Natural killer cell (primary cell): ENCODE data around the gene MTFMT. TPM values are rescaled to one million over a fixed set of nuclear protein-coding genes. Genes with fewer than 3 reads are reported as not detected.

ENCODE experiments used
- ATAC-seq, 3 donors: fragments of 150-1000 bp in 2 of 3; fragments of 200-7000 bp in 1 of 3; cut with Tn5 transposase; 1 replicate in 1 of 3; 2 replicates in 2 of 3; pipeline ENCODE4 v1.10.0; 2021; ENCODE audit warnings: mild to moderate bottlenecking in 2 of 3, moderate library complexity in 2 of 3
- DNase-seq, 2 donors: peaks; one replicate each; pipeline versions ENCODE4 v3.0.0 to v3.0.0-alpha.2; 2013 to 2021; ENCODE audit warnings: mixed read lengths in 1 of 2
- H3K27ac ChIP-seq: one replicate; pipeline ENCODE4 v1.5.1; 2013; ENCODE audit warnings: mild to moderate bottlenecking, low read length
- H3K27me3 ChIP-seq: one replicate; pipeline ENCODE4 v1.6.1; 2013; ENCODE audit warnings: low read length; ENCODE audit not compliant: control insufficient read depth, insufficient read depth
- H3K36me3 ChIP-seq: one replicate; pipeline ENCODE4 v1.6.1; 2013; ENCODE audit warnings: low read length; ENCODE audit not compliant: control insufficient read depth, insufficient read depth
- H3K4me1 ChIP-seq: one replicate; pipeline ENCODE4 v1.6.1; 2013; ENCODE audit warnings: low read length; ENCODE audit not compliant: control insufficient read depth, insufficient read depth
- H3K4me3 ChIP-seq: one replicate; pipeline ENCODE4 v1.5.1; 2013; ENCODE audit warnings: low read length
- H3K9me3 ChIP-seq: one replicate; pipeline ENCODE4 v1.6.1; 2013; ENCODE audit warnings: low read length; ENCODE audit not compliant: control insufficient read depth, insufficient read depth
- H3K27ac Mint-ChIP-seq, 2 donors: one replicate each; pipeline ENCODE4 v1.8.0; 2022; ENCODE audit warnings: mild to moderate bottlenecking in 2 of 2, mixed read lengths in 2 of 2, moderate library complexity in 1 of 2
- H3K27me3 Mint-ChIP-seq, 2 donors: one replicate each; pipeline ENCODE4 v1.8.0; 2022; ENCODE audit warnings: low read depth in 2 of 2, mixed read lengths in 2 of 2
- H3K36me3 Mint-ChIP-seq: one replicate; pipeline ENCODE4 v1.8.0; 2022; ENCODE audit warnings: mixed read lengths
- H3K4me1 Mint-ChIP-seq, 2 donors: one replicate each; pipeline ENCODE4 v1.8.0; 2022; ENCODE audit warnings: mixed read lengths in 2 of 2
- H3K4me3 Mint-ChIP-seq: one replicate; pipeline ENCODE4 v1.8.0; 2022; ENCODE audit warnings: mild to moderate bottlenecking, moderate library complexity, mixed read lengths
- H3K9me3 Mint-ChIP-seq, 2 donors: one replicate each; pipeline ENCODE4 v1.8.0; 2022; ENCODE audit warnings: mixed read lengths in 2 of 2
- WGBS: methylation state at CpG from one replicate; pipeline ENCODE4 v1.1.7; 2013; ENCODE audit warnings: missing lambda C conversion rate; ENCODE audit not compliant: insufficient coverage; 5-methylcytosine and 5-hydroxymethylcytosine counted together
- intact Hi-C: fragments of 100-400 bp; cut with micrococcal nuclease; formaldehyde crosslinking; loops from one replicate; pipeline ENCODE4 v1.14.2; 2022
- total RNA-seq, 4 donors: library from RNA; stranded (reverse); fragments of 120-200 nt in 1 of 4; gene quantifications; one replicate each; pipeline versions ENCODE4 v1.2.3 to v1.2.4, GENCODE V29; 2013 to 2022
- TF ChIP-seq, protein P1 (sequence below): fragments of 200-600 bp; IDR thresholded peaks from one replicate; pipeline ENCODE4 v1.8.0; 2022; ENCODE audit warnings: antibody characterized with exemption

MTFMT gene
- total RNA-seq, 3 donors from 2014 or later (not counting 1 experiment from before 2014, with no cell fraction given): 9.3 to 13.6 (median 12.2) TPM

DNA sequence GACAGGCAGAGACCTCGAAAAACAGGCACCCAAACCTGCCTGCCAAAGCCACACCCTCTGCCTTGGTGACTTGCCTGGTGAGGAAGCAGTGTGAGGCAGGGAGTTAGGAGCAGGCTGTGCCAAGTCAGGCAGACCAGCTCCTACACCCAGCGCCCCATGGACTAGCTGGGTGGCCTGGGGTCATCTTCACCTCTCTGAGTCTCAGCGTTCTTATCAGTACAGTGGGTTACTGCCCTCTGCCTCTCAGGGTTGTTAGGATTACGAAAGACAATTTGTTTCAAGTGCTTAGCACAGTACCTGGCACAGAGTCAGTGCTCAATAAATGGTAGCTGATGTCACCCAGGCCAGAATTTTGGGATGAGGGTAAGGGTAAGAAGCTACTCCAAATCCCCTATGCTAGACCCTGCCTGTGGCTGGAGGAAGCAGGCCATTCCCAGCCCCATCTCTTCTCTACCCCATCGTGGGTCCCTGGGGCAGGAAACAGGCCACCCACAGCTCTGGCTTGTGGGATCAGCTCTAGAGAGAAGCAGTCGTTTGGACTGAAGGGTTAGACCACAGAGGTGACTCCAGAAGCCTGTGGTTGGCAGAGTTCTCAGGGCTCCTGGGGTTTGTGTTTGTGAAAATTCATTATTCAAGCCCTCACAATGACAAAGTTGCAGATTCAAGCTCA lies 25.9 kb upstream of the MTFMT start:
- no peak overlapping the region for H3K4me3 Mint-ChIP-seq
- WGBS: 51% methylated on average over 5 of the region's 6 CpGs
- intact Hi-C loops: no loop called here

DNA sequence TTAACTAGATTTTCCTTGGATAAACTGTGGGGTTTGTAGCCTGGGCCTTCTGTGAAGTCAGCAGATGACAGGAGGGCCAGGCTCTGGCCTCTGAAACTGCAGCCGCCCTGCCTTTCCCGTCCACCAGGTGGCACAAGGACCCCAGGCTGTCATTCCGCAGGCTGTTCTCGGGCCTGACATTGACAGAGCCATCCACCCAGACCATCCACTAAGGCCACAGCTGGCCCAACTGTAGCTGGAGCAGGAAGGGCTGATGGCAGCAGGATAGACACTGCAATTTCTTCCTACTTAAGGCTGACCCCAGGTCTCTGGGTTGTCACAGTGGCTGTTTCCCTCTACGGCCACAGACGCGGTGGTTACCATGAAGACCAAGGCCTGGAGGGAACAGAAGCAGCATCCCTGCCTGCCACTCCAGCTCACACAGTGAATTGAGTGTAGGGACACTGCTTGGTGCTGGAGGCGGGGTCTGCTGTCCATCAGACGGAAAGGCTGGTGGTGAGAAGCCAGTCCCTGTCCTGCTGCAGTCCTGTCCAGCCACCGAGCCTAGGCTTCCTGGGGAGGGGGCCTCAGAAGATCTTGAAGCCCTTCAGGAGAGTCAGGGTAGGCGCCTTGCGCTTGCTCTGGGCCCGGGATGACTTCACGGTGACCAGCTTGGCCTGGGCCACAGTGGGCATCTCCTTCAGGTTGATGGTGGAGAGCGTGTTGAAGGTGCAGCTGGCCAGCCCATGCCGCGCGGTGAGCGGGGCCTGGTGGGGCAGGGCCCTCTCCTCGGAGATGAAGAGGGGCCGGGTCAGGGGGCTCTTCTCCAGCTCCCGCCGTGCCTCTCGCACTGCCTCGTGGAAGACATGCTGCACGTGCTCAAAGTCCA lies 25.1 kb upstream of the MTFMT start:
- TF ChIP-seq, protein P1, sequence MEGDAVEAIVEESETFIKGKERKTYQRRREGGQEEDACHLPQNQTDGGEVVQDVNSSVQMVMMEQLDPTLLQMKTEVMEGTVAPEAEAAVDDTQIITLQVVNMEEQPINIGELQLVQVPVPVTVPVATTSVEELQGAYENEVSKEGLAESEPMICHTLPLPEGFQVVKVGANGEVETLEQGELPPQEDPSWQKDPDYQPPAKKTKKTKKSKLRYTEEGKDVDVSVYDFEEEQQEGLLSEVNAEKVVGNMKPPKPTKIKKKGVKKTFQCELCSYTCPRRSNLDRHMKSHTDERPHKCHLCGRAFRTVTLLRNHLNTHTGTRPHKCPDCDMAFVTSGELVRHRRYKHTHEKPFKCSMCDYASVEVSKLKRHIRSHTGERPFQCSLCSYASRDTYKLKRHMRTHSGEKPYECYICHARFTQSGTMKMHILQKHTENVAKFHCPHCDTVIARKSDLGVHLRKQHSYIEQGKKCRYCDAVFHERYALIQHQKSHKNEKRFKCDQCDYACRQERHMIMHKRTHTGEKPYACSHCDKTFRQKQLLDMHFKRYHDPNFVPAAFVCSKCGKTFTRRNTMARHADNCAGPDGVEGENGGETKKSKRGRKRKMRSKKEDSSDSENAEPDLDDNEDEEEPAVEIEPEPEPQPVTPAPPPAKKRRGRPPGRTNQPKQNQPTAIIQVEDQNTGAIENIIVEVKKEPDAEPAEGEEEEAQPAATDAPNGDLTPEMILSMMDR: peak; percentile 63
- Histone ChIP-seq H3K36me3 (no peaks in the 10 kb centered on the region), H3K4me1 (peaks cover 5% of the 10 kb centered on the region), H3K27me3 (no peaks in the 10 kb centered on the region), H3K9me3 (no peaks in the 10 kb centered on the region), H3K27ac (no peak overlapping the region), H3K4me3 (no peak overlapping the region)
- Mint-ChIP-seq H3K36me3 (no peaks in the 10 kb centered on the region), H3K27me3 (no peaks in the 10 kb centered on the region), H3K4me3 (no peak overlapping the region), H3K4me1 (peaks cover 6 to 8% of the 10 kb centered on the region in 2 donors), H3K27ac (no peak overlapping the region), H3K9me3 (no peaks in the 10 kb centered on the region)
- peak; percentile 39 to 64 (median 50) for ATAC-seq
- DNase-seq: peak; percentile 44 to 71
- intact Hi-C loops: loop anchor here (1.0 kb wide), 2 partner anchors 243 to 331 kb away; no protein-coding TSS in a partner anchor
- 80% methylated on average over 26 of the region's 26 CpGs for WGBS

More for the DNA sequence above, 25.9 kb upstream of the MTFMT start:
- H3K36me3 Mint-ChIP-seq: no peaks in the 10 kb centered on the region
- H3K9me3 ChIP-seq: no peaks in the 10 kb centered on the region
- H3K4me1 ChIP-seq: no peaks in the 10 kb centered on the region
- H3K4me1 Mint-ChIP-seq: peaks cover 0 to 1% of the 10 kb centered on the region in 2 donors
- H3K27me3 Mint-ChIP-seq: no peaks in the 10 kb centered on the region
- H3K27ac Mint-ChIP-seq: no peak overlapping the region
- H3K9me3 Mint-ChIP-seq: no peaks in the 10 kb centered on the region
- no peak overlapping the region for H3K4me3 ChIP-seq
- H3K27ac ChIP-seq: no peak overlapping the region
- TF ChIP-seq, protein P1: no peak
- ATAC-seq (no peak), DNase-seq (no peak)
- no peaks in the 10 kb centered on the region for H3K36me3 ChIP-seq
- H3K27me3 ChIP-seq: no peaks in the 10 kb centered on the region

DNA sequence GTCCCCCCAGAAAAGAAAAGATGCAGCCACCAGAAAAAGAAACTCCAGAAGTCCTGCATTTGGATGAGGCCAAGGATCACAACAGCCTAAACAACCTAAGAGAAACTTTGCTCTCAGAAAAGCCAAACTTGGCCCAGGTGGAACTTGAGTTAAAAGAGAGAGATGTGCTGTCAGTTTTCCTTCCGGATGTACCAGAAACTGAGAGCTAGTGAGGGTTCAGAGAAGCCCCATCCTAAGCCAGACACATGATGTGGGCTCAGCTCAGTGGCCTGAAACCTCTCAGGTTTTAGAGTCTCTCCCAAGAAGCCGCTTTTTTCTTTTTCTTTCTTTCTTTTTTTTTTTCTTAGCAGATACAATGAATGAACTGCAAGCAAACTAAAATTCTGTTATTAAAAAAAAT lies 23.5 kb upstream of the MTFMT start:
- no peak overlapping the region for H3K4me3 Mint-ChIP-seq
- intact Hi-C loops: no loop called here
- H3K4me1 Mint-ChIP-seq: peaks cover 12 to 14% of the 10 kb centered on the region in 2 donors
- no peak overlapping the region for H3K4me3 ChIP-seq
- ATAC-seq: no peak
- no peaks in the 10 kb centered on the region for H3K36me3 Mint-ChIP-seq
- 100% methylated on average over 1 of the region's 2 CpGs for WGBS
- H3K27me3 Mint-ChIP-seq: no peaks in the 10 kb centered on the region
- no peaks in the 10 kb centered on the region for H3K27me3 ChIP-seq
- H3K27ac Mint-ChIP-seq: no peak overlapping the region
- H3K4me1 ChIP-seq: peaks cover 10% of the 10 kb centered on the region
- H3K9me3 Mint-ChIP-seq: no peaks in the 10 kb centered on the region
- H3K9me3 ChIP-seq: no peaks in the 10 kb centered on the region
- no peaks in the 10 kb centered on the region for H3K36me3 ChIP-seq
- TF ChIP-seq, protein P1: no peak
- no peak overlapping the region for H3K27ac ChIP-seq
- no peak for DNase-seq
